Activated naive CD8-positive, alpha-beta T cell treated with anti-CD3 and anti-CD28 coated beads, Interleukin-2, amount 50 U/mL, for 24 hours (primary cell): ENCODE results near the gene CCDC90B.
A peak's percentile ranks its signal among the peaks of the same experiment; 100 is the strongest.

ENCODE experiments used
- ATAC-seq: fragments of 150-1000 bp; cut with Tn5 transposase; one replicate; pipeline ENCODE4 v1.10.0; 2021
- DNase-seq: peaks from one replicate; pipeline ENCODE4 v3.0.0; 2021
- H3K27ac Mint-ChIP-seq: one replicate; pipeline ENCODE4 v1.8.0; 2021; ENCODE audit warnings: mild to moderate bottlenecking, mixed read lengths
- H3K27me3 Mint-ChIP-seq: one replicate; pipeline ENCODE4 v1.8.0; 2021; ENCODE audit warnings: mixed read lengths
- H3K36me3 Mint-ChIP-seq: one replicate; pipeline ENCODE4 v1.8.0; 2021; ENCODE audit warnings: low read depth, mixed read lengths
- H3K4me1 Mint-ChIP-seq: one replicate; pipeline ENCODE4 v1.8.0; 2021; ENCODE audit warnings: mixed read lengths
- H3K4me3 Mint-ChIP-seq: one replicate; pipeline ENCODE4 v1.8.0; 2021; ENCODE audit warnings: mild to moderate bottlenecking, moderate library complexity, mixed read lengths
- H3K9me3 Mint-ChIP-seq: one replicate; pipeline ENCODE4 v1.8.0; 2021; ENCODE audit warnings: mixed read lengths

The CCDC90B gene

GRCh38 chr11:83306200-83307080 lies 20.3 kb upstream of the CCDC90B start:
- ATAC-seq, result no peak
- no peak for DNase-seq
- H3K9me3 Mint-ChIP-seq, result no peaks in the 10 kb centered on the region
- H3K4me1 Mint-ChIP-seq, result no peaks in the 10 kb centered on the region
- no peak overlapping the region for H3K4me3 Mint-ChIP-seq
- no peaks in the 10 kb centered on the region for H3K36me3 Mint-ChIP-seq
- no peak overlapping the region for H3K27ac Mint-ChIP-seq
- peaks cover 2% of the 10 kb centered on the region for H3K27me3 Mint-ChIP-seq

- no peak for ATAC-seq
- H3K36me3 Mint-ChIP-seq, result no peaks in the 10 kb centered on the region
- no peaks in the 10 kb centered on the region for H3K9me3 Mint-ChIP-seq
- no peak overlapping the region for H3K4me3 Mint-ChIP-seq
- no peaks in the 10 kb centered on the region for H3K4me1 Mint-ChIP-seq
- H3K27me3 Mint-ChIP-seq, result peaks cover 2% of the 10 kb centered on the region
- DNase-seq, result no peak
- no peak overlapping the region for H3K27ac Mint-ChIP-seq
Measured at GRCh38 chr11:83303316-83303715, 17.1 kb upstream of the CCDC90B start.

- Mint-ChIP-seq H3K27me3 (peaks cover 2% of the 10 kb centered on the region), H3K4me3 (no peak overlapping the region), H3K4me1 (no peaks in the 10 kb centered on the region), H3K27ac (no peak overlapping the region), H3K36me3 (no peaks in the 10 kb centered on the region), H3K9me3 (no peaks in the 10 kb centered on the region)
- ATAC-seq, result no peak
- DNase-seq, result no peak
Measured at GRCh38 chr11:83302151-83302550, 16.0 kb upstream of the CCDC90B start.

- no peak for DNase-seq
- H3K4me3 Mint-ChIP-seq, result no peak overlapping the region
- H3K27ac Mint-ChIP-seq, result no peak overlapping the region
- H3K4me1 Mint-ChIP-seq, result no peaks in the 10 kb centered on the region
- no peaks in the 10 kb centered on the region for H3K36me3 Mint-ChIP-seq
- ATAC-seq, result no peak
- no peaks in the 10 kb centered on the region for H3K9me3 Mint-ChIP-seq
- peaks cover 2% of the 10 kb centered on the region for H3K27me3 Mint-ChIP-seq
Measured at GRCh38 chr11:83299681-83300080, 13.5 kb upstream of the CCDC90B start.

GRCh38 chr11:83294208-83294607 lies 8.0 kb upstream of the CCDC90B start:
- ATAC-seq, result no peak
- no peak overlapping the region for H3K4me3 Mint-ChIP-seq
- DNase-seq, result no peak
- H3K4me1 Mint-ChIP-seq, result peaks cover 6% of the 10 kb centered on the region
- no peaks in the 10 kb centered on the region for H3K36me3 Mint-ChIP-seq
- H3K27me3 Mint-ChIP-seq, result no peaks in the 10 kb centered on the region
- no peaks in the 10 kb centered on the region for H3K9me3 Mint-ChIP-seq
- no peak overlapping the region for H3K27ac Mint-ChIP-seq

- no peak for ATAC-seq
- no peak for DNase-seq
- H3K27ac Mint-ChIP-seq, result no peak overlapping the region
- H3K27me3 Mint-ChIP-seq, result no peaks in the 10 kb centered on the region
- H3K4me1 Mint-ChIP-seq, result peaks cover 6% of the 10 kb centered on the region
- no peaks in the 10 kb centered on the region for H3K36me3 Mint-ChIP-seq
- no peaks in the 10 kb centered on the region for H3K9me3 Mint-ChIP-seq
- no peak overlapping the region for H3K4me3 Mint-ChIP-seq
Measured at GRCh38 chr11:83293457-83293774, 7.2 kb upstream of the CCDC90B start.

GRCh38 chr11:83292709-83293456 lies 6.7 kb upstream of the CCDC90B start:
- Mint-ChIP-seq H3K27ac (no peak overlapping the region), H3K9me3 (no peaks in the 10 kb centered on the region), H3K4me3 (no peak overlapping the region), H3K27me3 (no peaks in the 10 kb centered on the region), H3K4me1 (peaks cover 6% of the 10 kb centered on the region), H3K36me3 (no peaks in the 10 kb centered on the region)
- DNase-seq, result peak; percentile 13
- ATAC-seq, result peak; percentile 75

GRCh38 chr11:83287631-83288030 lies 1.5 kb upstream of the CCDC90B start:
- no peak for DNase-seq
- H3K27ac Mint-ChIP-seq, result no peak overlapping the region
- no peak overlapping the region for H3K4me3 Mint-ChIP-seq
- no peaks in the 10 kb centered on the region for H3K27me3 Mint-ChIP-seq
- no peak for ATAC-seq
- no peaks in the 10 kb centered on the region for H3K9me3 Mint-ChIP-seq
- H3K36me3 Mint-ChIP-seq, result no peaks in the 10 kb centered on the region
- H3K4me1 Mint-ChIP-seq, result peaks cover 32% of the 10 kb centered on the region

- peaks cover 2% of the 10 kb centered on the region for H3K36me3 Mint-ChIP-seq
- no peak for DNase-seq
- peak overlapping the region; percentile 83 for H3K4me3 Mint-ChIP-seq
- H3K4me1 Mint-ChIP-seq, result peaks cover 40% of the 10 kb centered on the region
- H3K9me3 Mint-ChIP-seq, result no peaks in the 10 kb centered on the region
- peak; percentile 52 for ATAC-seq
- H3K27ac Mint-ChIP-seq, result peak overlapping the region; percentile 97
- H3K27me3 Mint-ChIP-seq, result no peaks in the 10 kb centered on the region
Measured at GRCh38 chr11:83285151-83285770, 906 bp downstream of the CCDC90B start.

GRCh38 chr11:83284501-83285150 lies 1.5 kb downstream of the CCDC90B start:
- Mint-ChIP-seq H3K4me3 (peak overlapping the region; percentile 83), H3K27me3 (no peaks in the 10 kb centered on the region), H3K27ac (peak overlapping the region; percentile 97), H3K9me3 (no peaks in the 10 kb centered on the region), H3K4me1 (peaks cover 40% of the 10 kb centered on the region), H3K36me3 (peaks cover 4% of the 10 kb centered on the region)
- ATAC-seq, result no peak
- DNase-seq, result no peak

- Mint-ChIP-seq H3K27me3 (no peaks in the 10 kb centered on the region), H3K4me3 (no peak overlapping the region), H3K36me3 (peaks cover 13% of the 10 kb centered on the region), H3K4me1 (peaks cover 37% of the 10 kb centered on the region), H3K27ac (no peak overlapping the region), H3K9me3 (no peaks in the 10 kb centered on the region)
- DNase-seq, result no peak
- ATAC-seq, result no peak
Measured at GRCh38 chr11:83282084-83282716, 4.0 kb downstream of the CCDC90B start.

- no peaks in the 10 kb centered on the region for H3K27me3 Mint-ChIP-seq
- ATAC-seq (no peak), DNase-seq (no peak)
- H3K27ac Mint-ChIP-seq, result no peak overlapping the region
- H3K9me3 Mint-ChIP-seq, result no peaks in the 10 kb centered on the region
- H3K4me1 Mint-ChIP-seq, result peaks cover 30% of the 10 kb centered on the region
- H3K4me3 Mint-ChIP-seq, result no peak overlapping the region
- peaks cover 15% of the 10 kb centered on the region for H3K36me3 Mint-ChIP-seq
Measured at GRCh38 chr11:83280256-83280655, 5.9 kb downstream of the CCDC90B start.

GRCh38 chr11:83278351-83278750 lies 7.8 kb downstream of the CCDC90B start:
- DNase-seq (no peak), ATAC-seq (no peak)
- Mint-ChIP-seq H3K4me1 (peaks cover 15% of the 10 kb centered on the region), H3K4me3 (no peak overlapping the region), H3K9me3 (no peaks in the 10 kb centered on the region), H3K27me3 (no peaks in the 10 kb centered on the region), H3K36me3 (peaks cover 26% of the 10 kb centered on the region), H3K27ac (no peak overlapping the region)
